Keratinocyte (primary cell): Measurements from ENCODE around the gene ATXN7L3B. TPM values are rescaled to one million over a fixed set of nuclear protein-coding genes. Genes with fewer than 3 reads are reported as not detected.

ENCODE experiments used
- DNase-seq: peaks from one replicate; pipeline ENCODE4 v3.0.0-alpha.2; 2011; ENCODE audit warnings: low read depth, missing footprints, low spot score
- FAIRE-seq: peaks from 2 replicates; lab custom pipeline; 2011; peaks lifted over from hg19 to GRCh38; lab: Jason Lieb, UNC
- H2AFZ ChIP-seq: 2 replicates; pipeline ENCODE4 v1.6.0; 2012; ENCODE audit warnings: low read length, control low read depth, inconsistent platforms; ENCODE audit not compliant: control insufficient read depth
- H3K27ac ChIP-seq: 2 replicates; pipeline ENCODE4 v1.5.1; 2011; ENCODE audit warnings: low read length; ENCODE audit not compliant: control insufficient read depth, insufficient read depth
- H3K27me3 ChIP-seq: 3 replicates; pipeline ENCODE4 v1.6.0; 2011; ENCODE audit warnings: low read length; ENCODE audit not compliant: control insufficient read depth, insufficient read depth; ENCODE audit errors: extremely low read depth
- H3K36me3 ChIP-seq, 2 experiments: 2 replicates in 1 of 2; 3 replicates in 1 of 2; pipeline ENCODE4 v1.5.1; 2011; ENCODE audit warnings: low read length in 2 of 2, mild to moderate bottlenecking in 1 of 2; ENCODE audit not compliant: control insufficient read depth in 2 of 2, insufficient read depth in 2 of 2; ENCODE audit errors: extremely low read depth in 1 of 2
- H3K4me1 ChIP-seq: 3 replicates; pipeline ENCODE4 v1.5.1; 2011; ENCODE audit warnings: low read length; ENCODE audit not compliant: control insufficient read depth, insufficient read depth; ENCODE audit errors: extremely low read depth
- H3K4me2 ChIP-seq: 3 replicates; pipeline ENCODE4 v1.6.0; 2011; ENCODE audit warnings: low read depth, low read length; ENCODE audit not compliant: control insufficient read depth, insufficient read depth; ENCODE audit errors: extremely low read depth
- H3K4me3 ChIP-seq, 3 experiments: fragments of 200-600 bp in 1 of 3; sonication (generic) in 1 of 3; 2 replicates in 2 of 3; 3 replicates in 1 of 3; pipeline ENCODE4 v1.5.1; 2011 to 2016; ENCODE audit warnings: low read length in 3 of 3, mild to moderate bottlenecking in 3 of 3, control low read depth in 2 of 3, inconsistent platforms in 1 of 3, low read depth in 1 of 3, mixed read lengths in 1 of 3, mixed run types in 1 of 3, moderate library complexity in 1 of 3; ENCODE audit not compliant: control insufficient read depth in 2 of 3, insufficient read depth in 2 of 3; ENCODE audit errors: extremely low read depth in 1 of 3
- H3K79me2 ChIP-seq: 2 replicates; pipeline ENCODE4 v1.6.0; 2012; ENCODE audit warnings: low read length; ENCODE audit not compliant: control insufficient read depth, insufficient read depth
- H3K9ac ChIP-seq: 3 replicates; pipeline ENCODE4 v1.6.0; 2011; ENCODE audit warnings: low read length; ENCODE audit not compliant: control insufficient read depth, insufficient read depth; ENCODE audit errors: extremely low read depth
- H3K9me1 ChIP-seq: 3 replicates; pipeline ENCODE4 v1.6.0; 2011; ENCODE audit warnings: low read length; ENCODE audit not compliant: control insufficient read depth, insufficient read depth; ENCODE audit errors: extremely low read depth
- H3K9me3 ChIP-seq: 2 replicates; pipeline ENCODE4 v1.5.1; 2012; ENCODE audit warnings: low read depth, low read length; ENCODE audit not compliant: control insufficient read depth
- H4K20me1 ChIP-seq: 3 replicates; pipeline ENCODE4 v1.6.0; 2011; ENCODE audit warnings: low read length; ENCODE audit not compliant: control insufficient read depth, insufficient read depth; ENCODE audit errors: extremely low read depth
- EZH2 ChIP-seq: IDR thresholded peaks from one replicate; pipeline ENCODE4 v1.6.1; 2012; ENCODE audit warnings: inconsistent platforms, mild to moderate bottlenecking, low read length, moderate library complexity
- dilution Hi-C: fragments of 300-500 bp; cut with MboI; formaldehyde crosslinking; loops from one replicate; pipeline ENCODE4 v1.7.0; 2020; ENCODE audit warnings: low sequenced_read_pairs; ENCODE audit not compliant: extremely low pct_ligation_motif_present
- polyA plus RNA-seq, 5 experiments: library from polyadenylated mRNA; depleted of rRNA in 3 of 5; stranded (reverse) in 3 of 5; stranded (forward) in 1 of 5; unstranded in 1 of 5; fragments of >200 nt; gene quantifications; 1 replicate in 1 of 5; 2 replicates in 3 of 5; 3 replicates in 1 of 5; pipeline versions ENCODE4 v1.2.1 to v1.2.3, GENCODE V29; 2011 to 2012; ENCODE audit warnings: missing spikeins in 2 of 5, low read depth in 1 of 5, low replicate concordance in 1 of 5
- TF ChIP-seq, protein P1 (sequence below), 3 experiments: IDR thresholded peaks in 1 of 3; conservative IDR thresholded peaks in 1 of 3; optimal IDR thresholded peaks in 1 of 3; 2 replicates in 2 of 3; 3 replicates in 1 of 3; pipeline versions ENCODE3 to v1.5.1; 2011; ENCODE audit warnings: low read length in 3 of 3, mild to moderate bottlenecking in 3 of 3, moderate library complexity in 2 of 3, control low read depth in 1 of 3, inconsistent platforms in 1 of 3; ENCODE audit not compliant: insufficient read depth in 2 of 3; ENCODE audit errors: extremely low read depth in 1 of 3

The ATXN7L3B gene
- polyA plus RNA-seq, 1 donor (not counting 4 experiments of a cell fraction or from before 2014, with no cell fraction given), result 16.0 TPM

GRCh38 chr12:74535536-74535935 lies 2.1 kb upstream of the ATXN7L3B start:
- peaks cover 16% of the 10 kb centered on the region for H4K20me1 ChIP-seq
- H3K4me2 ChIP-seq, result no peak overlapping the region
- no peak overlapping the region for H3K4me3 ChIP-seq
- H3K27ac ChIP-seq, result no peak overlapping the region
- no peak overlapping the region for H3K9ac ChIP-seq
- no peak for FAIRE-seq
- H3K9me3 ChIP-seq, result no peaks in the 10 kb centered on the region
- dilution Hi-C loops, result no loop called here
- no peaks in the 10 kb centered on the region for H3K27me3 ChIP-seq
- H3K79me2 ChIP-seq, result peaks cover 28% of the 10 kb centered on the region
- DNase-seq, result no peak
- TF ChIP-seq, protein P1, sequence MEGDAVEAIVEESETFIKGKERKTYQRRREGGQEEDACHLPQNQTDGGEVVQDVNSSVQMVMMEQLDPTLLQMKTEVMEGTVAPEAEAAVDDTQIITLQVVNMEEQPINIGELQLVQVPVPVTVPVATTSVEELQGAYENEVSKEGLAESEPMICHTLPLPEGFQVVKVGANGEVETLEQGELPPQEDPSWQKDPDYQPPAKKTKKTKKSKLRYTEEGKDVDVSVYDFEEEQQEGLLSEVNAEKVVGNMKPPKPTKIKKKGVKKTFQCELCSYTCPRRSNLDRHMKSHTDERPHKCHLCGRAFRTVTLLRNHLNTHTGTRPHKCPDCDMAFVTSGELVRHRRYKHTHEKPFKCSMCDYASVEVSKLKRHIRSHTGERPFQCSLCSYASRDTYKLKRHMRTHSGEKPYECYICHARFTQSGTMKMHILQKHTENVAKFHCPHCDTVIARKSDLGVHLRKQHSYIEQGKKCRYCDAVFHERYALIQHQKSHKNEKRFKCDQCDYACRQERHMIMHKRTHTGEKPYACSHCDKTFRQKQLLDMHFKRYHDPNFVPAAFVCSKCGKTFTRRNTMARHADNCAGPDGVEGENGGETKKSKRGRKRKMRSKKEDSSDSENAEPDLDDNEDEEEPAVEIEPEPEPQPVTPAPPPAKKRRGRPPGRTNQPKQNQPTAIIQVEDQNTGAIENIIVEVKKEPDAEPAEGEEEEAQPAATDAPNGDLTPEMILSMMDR (optimal IDR thresholded peaks at IDR 0.05 in 1 of 3, IDR thresholded peaks at IDR 0.05 in 1 of 3, conservative IDR thresholded peaks at IDR 0.05 in 1 of 3; ENCODE audit: extremely low read depth in 1 of 3, insufficient read depth in 2 of 3, low read length in 3 of 3), result no peak
- TF ChIP-seq EZH2, result no peak
- H3K9me1 ChIP-seq, result no peaks in the 10 kb centered on the region
- H2AFZ ChIP-seq, result peak overlapping the region; percentile 35
- peaks cover 23% of the 10 kb centered on the region for H3K4me1 ChIP-seq
- H3K36me3 ChIP-seq, result peaks cover 0 to 13% of the 10 kb centered on the region in 2 experiments

- H3K4me3 ChIP-seq, result peak overlapping the region; percentile 68 to 98 (median 94)
- H3K27ac ChIP-seq, result peak overlapping the region; percentile 97
- H3K9me1 ChIP-seq, result no peaks in the 10 kb centered on the region
- H3K27me3 ChIP-seq, result no peaks in the 10 kb centered on the region
- peak overlapping the region; percentile 85 for H2AFZ ChIP-seq
- no peaks in the 10 kb centered on the region for H3K9me3 ChIP-seq
- H4K20me1 ChIP-seq, result peaks cover 23% of the 10 kb centered on the region
- DNase-seq (no peak), FAIRE-seq (no peak)
- TF ChIP-seq, protein P1 (optimal IDR thresholded peaks at IDR 0.05 in 1 of 3, IDR thresholded peaks at IDR 0.05 in 1 of 3, conservative IDR thresholded peaks at IDR 0.05 in 1 of 3; ENCODE audit: extremely low read depth in 1 of 3, insufficient read depth in 2 of 3, low read length in 3 of 3), result peak in 2 of 3 experiments; percentile 38 to 53
- TF ChIP-seq EZH2, result no peak
- H3K79me2 ChIP-seq, result peaks cover 44% of the 10 kb centered on the region
- dilution Hi-C loops, result no loop called here
- peak overlapping the region; percentile 80 for H3K4me2 ChIP-seq
- peak overlapping the region; percentile 98 for H3K9ac ChIP-seq
- H3K4me1 ChIP-seq, result peaks cover 25% of the 10 kb centered on the region
- H3K36me3 ChIP-seq, result peaks cover 0 to 13% of the 10 kb centered on the region in 2 experiments
Observed at GRCh38 chr12:74537126-74537706, 419 bp upstream of the ATXN7L3B start.
